Endometrial microvascular endothelial cells (primary cell): Measurements from ENCODE around the gene HLX. TPM values are rescaled to one million over a fixed set of nuclear protein-coding genes. Genes with fewer than 3 reads are reported as not detected.

ENCODE experiments used
- in situ Hi-C: cut with HindIII; loops from 2 replicates; pipeline ENCODE4 v1.10.0; 2017; ENCODE audit warnings: low sequenced_read_pairs, low pct_unique_long_range_greater_than_20kb; ENCODE audit errors: inconsistent ontology term
- total RNA-seq: library from RNA; depleted of rRNA; stranded (reverse); fragments of >200 nt; gene quantifications from one replicate; pipeline ENCODE4 v1.2.3, GENCODE V29; 2015; ENCODE audit errors: inconsistent ontology term

Gene HLX
- total RNA-seq, 1 donor from 2014 or later = 16.1 TPM

- in situ Hi-C loops = no loop called here
These were observed 35.3 kb downstream of the HLX start for GRCh38 chr1:220914283-220915116.

GRCh38 chr1:220915117-220915440 lies 35.8 kb downstream of the HLX start:
- in situ Hi-C loops = no loop called here

DNA sequence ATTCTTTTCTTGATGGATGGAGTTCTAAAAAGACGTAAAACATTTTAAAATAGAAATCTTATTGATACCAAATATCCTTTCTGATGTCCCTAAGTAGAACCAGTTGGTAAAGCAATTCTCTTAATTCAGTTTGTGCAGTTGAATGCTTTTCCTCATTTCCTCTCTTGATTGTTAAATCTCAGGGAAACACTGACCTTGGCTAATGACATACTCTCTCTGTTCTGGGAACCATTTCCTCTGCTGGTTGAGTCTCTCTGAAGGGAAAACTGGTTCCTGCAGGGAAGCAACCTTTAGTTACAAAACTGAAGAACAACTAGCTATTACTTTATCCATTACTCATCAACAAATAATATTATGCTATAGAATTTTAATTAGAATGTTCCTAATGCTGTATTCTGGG lies 36.7 kb downstream of the HLX start:
- in situ Hi-C loops = no loop called here

- in situ Hi-C loops = no loop called here
These were observed 37.9 kb downstream of the HLX start for GRCh38 chr1:220917101-220917500.

DNA sequence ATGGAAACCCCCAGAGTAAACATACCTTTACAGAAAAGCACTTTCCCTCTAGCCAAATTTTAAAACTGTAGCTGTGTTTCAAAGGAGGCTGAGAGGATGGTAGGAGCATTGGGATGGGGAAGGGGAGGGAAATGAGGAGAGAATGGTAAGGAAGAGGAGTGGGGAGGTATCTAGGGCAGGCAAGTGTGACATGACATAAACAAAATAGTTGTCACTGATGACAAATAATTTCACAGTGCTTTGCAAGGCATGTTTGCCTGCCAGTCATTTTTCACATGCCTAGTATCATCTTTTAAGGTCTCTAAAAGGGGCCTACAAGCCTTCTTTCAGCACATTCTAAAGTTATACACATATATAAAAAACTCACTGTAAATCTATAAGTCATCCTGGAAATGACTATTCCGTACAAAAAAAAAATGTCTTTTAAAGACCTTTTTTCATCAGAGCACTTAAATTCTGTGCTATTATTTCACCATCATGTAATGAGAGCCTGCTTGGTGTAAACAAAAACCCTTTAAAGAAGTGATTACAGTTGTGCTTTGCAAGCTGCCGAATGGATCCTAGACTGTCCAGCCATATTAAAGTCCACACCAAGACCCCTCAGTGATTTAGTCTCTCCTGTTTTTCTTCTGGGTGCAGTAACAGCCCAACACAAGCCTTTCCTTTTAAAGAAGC lies 38.4 kb downstream of the HLX start:
- in situ Hi-C loops = no loop called here

GRCh38 chr1:220918285-220918951 lies 39.2 kb downstream of the HLX start:
- in situ Hi-C loops = no loop called here

DNA sequence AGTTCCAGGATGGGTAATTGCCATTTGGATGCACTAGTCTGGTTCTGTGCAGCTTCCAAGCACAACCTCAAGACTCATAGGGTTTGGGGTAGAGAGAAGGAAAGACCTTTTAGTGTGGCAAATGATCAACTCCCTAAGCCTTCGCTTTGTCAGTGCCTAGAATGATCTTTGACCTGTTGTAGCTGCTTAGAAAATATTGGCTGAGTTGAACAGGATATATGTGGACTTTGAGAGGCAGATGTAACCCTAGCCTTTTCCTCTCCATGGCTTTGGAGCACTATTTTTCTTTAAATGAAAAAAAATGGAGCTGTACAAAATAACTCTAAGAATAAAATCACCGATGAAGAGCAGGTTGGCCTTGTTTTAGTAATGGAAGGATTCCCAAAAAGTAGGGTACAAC lies 41.7 kb downstream of the HLX start:
- in situ Hi-C loops = no loop called here

GRCh38 chr1:220921498-220921897 lies 42.3 kb downstream of the HLX start:
- in situ Hi-C loops = no loop called here

GRCh38 chr1:220921971-220922635 lies 42.9 kb downstream of the HLX start:
- in situ Hi-C loops = no loop called here

- in situ Hi-C loops = no loop called here
These were observed 43.7 kb downstream of the HLX start for GRCh38 chr1:220922951-220923350.

GRCh38 chr1:220924331-220924970 lies 45.2 kb downstream of the HLX start:
- in situ Hi-C loops = no loop called here

DNA sequence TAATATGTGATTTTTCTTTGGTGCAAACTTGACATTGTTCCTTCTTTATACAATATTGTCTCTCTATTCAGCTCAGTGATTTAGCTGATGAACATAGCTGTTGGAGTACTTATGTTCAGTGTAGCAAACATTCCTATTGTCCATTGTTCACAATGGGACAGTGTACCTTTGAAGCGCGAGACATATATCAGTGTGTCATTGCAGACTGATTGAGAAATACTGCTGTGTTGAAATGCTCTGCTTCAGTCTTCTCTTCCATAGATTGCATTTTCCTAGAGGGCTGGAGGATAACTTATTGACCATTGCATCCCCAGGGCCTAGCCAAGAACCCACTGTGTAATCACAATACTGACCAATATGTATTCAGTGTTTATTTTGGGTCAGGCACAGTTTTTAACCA lies 46.5 kb downstream of the HLX start:
- in situ Hi-C loops = no loop called here

DNA sequence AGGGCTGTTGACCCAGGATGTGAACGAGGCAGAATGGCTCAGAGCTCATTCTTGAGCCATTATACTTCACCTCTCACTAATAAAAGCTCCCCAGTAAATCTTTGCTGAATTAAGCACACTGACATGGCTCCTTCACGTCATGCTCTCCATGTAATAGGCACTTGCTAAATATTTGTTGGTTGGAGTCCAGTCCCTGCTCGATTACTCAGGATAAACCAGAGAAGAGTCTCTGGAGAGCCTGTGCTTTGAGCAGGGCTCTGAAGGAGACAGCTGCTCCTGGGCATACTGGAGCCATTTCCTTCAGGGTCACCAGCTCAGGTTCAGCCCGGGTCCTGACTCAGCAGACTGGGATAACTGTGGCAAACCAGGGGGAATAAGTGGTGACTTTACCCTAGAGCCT lies 46.9 kb downstream of the HLX start:
- in situ Hi-C loops = no loop called here

GRCh38 chr1:220927442-220927841 lies 48.2 kb downstream of the HLX start:
- in situ Hi-C loops = no loop called here

GRCh38 chr1:220928320-220928719 lies 49.1 kb downstream of the HLX start:
- in situ Hi-C loops = no loop called here

DNA sequence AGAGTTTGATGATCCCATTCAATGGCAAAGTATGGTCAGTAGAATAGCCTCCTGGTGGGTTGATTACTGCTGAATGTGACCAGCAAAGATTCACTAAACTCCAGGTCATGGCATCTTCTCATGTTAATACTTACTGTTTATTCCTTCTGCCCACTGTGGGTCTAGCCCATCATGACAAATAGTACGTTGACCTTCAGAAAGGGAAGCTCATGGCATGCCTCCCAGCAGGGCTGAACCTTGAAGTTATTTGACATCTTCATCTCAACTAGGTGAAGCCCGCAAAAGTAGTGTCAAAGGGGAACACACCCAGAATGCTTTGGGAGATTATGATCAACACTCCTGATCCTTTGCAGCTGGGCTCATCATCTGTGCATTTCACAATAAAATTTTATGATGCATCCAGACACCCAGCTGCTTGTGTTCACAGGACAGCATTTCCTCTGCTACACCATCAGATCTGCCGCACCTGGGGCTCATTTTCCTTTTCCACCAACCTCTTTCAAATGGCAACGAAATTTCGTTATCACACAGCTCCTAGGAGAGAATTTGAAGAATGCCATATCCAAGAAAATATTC lies 49.6 kb downstream of the HLX start:
- in situ Hi-C loops = no loop called here

GRCh38 chr1:220929304-220929703 lies 50.1 kb downstream of the HLX start:
- in situ Hi-C loops = no loop called here
